WTC11 (cell line): Measurements from ENCODE around the gene MAGOH.

Experiments
- FOXK1 ChIP-seq: sonication (generic); formaldehyde crosslinking; IDR thresholded peaks from 2 replicates; pipeline ENCODE4 v1.8.0; 2022; ENCODE audit warnings: mild to moderate bottlenecking, moderate library complexity, missing genetic modification reagents
- TF ChIP-seq, protein P1 (sequence below): fragments of 200-600 bp; IDR thresholded peaks from 2 replicates; pipeline ENCODE4 v1.8.0; 2022; ENCODE audit warnings: antibody characterized with exemption

DNA sequence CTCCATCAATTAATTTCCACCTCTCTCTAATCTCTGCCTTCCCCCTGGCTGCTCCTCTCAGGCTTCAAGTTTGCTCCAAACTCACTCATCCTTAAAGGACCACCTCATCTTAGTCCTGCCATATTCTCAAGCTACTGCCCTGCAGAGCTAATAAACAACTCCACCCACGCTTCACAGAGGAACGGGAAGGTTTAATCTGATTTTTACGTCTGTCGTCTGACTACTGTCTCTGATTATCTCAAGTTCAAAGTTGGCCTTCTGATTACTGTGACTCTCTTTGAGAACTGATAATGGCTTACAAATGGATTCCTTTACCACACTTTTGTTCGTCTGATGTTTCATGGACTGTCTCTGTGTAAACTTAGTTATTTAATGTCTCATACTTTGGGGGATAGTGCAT is 49.3 kb downstream of the MAGOH start:
- TF ChIP-seq, protein P1, sequence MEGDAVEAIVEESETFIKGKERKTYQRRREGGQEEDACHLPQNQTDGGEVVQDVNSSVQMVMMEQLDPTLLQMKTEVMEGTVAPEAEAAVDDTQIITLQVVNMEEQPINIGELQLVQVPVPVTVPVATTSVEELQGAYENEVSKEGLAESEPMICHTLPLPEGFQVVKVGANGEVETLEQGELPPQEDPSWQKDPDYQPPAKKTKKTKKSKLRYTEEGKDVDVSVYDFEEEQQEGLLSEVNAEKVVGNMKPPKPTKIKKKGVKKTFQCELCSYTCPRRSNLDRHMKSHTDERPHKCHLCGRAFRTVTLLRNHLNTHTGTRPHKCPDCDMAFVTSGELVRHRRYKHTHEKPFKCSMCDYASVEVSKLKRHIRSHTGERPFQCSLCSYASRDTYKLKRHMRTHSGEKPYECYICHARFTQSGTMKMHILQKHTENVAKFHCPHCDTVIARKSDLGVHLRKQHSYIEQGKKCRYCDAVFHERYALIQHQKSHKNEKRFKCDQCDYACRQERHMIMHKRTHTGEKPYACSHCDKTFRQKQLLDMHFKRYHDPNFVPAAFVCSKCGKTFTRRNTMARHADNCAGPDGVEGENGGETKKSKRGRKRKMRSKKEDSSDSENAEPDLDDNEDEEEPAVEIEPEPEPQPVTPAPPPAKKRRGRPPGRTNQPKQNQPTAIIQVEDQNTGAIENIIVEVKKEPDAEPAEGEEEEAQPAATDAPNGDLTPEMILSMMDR = no peak
- no peak for TF ChIP-seq FOXK1 (CRISPR knock-in tag)
